ENCODE results near the gene PRUNE2.

Gene PRUNE2

GRCh38 chr9:76644647-76645250 lies 261.2 kb downstream of the PRUNE2 start:
- DNase-seq (ENCODE audit: low read depth) = no peak
- TF ChIP-seq, protein P1, sequence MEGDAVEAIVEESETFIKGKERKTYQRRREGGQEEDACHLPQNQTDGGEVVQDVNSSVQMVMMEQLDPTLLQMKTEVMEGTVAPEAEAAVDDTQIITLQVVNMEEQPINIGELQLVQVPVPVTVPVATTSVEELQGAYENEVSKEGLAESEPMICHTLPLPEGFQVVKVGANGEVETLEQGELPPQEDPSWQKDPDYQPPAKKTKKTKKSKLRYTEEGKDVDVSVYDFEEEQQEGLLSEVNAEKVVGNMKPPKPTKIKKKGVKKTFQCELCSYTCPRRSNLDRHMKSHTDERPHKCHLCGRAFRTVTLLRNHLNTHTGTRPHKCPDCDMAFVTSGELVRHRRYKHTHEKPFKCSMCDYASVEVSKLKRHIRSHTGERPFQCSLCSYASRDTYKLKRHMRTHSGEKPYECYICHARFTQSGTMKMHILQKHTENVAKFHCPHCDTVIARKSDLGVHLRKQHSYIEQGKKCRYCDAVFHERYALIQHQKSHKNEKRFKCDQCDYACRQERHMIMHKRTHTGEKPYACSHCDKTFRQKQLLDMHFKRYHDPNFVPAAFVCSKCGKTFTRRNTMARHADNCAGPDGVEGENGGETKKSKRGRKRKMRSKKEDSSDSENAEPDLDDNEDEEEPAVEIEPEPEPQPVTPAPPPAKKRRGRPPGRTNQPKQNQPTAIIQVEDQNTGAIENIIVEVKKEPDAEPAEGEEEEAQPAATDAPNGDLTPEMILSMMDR (conservative IDR thresholded peaks at IDR 0.05; ENCODE audit: control insufficient read depth, insufficient read depth, low read depth, low read length) = no peak
- H3K4me3 ChIP-seq (ENCODE audit: control insufficient read depth, low read depth, low read length) = no peak overlapping the region

DNA sequence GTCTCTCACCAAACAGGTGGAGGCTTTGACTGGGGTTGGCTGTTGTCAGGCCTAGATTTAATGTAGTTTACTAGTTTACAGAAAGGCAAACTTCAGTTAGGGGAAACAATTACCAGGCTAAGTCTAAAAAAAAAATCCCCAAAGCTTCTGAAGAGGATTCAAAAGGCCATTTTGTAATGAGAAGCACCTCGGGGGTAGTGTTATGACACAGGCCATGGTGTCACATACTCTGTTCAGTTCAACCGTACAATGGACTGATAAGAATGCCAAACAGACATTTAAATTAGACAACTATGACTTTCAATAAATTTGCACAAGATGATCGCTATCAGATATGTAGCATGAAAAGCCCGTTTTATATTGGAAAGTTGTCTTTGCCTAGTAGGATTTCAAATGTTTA lies 261.7 kb downstream of the PRUNE2 start:
- no peak for DNase-seq (ENCODE audit: low read depth)
- H3K4me3 ChIP-seq (ENCODE audit: control insufficient read depth, low read depth, low read length) = no peak overlapping the region
- TF ChIP-seq, protein P1 (conservative IDR thresholded peaks at IDR 0.05; ENCODE audit: control insufficient read depth, insufficient read depth, low read depth, low read length) = no peak

GRCh38 chr9:76643399-76644117 lies 262.4 kb downstream of the PRUNE2 start:
- no peak overlapping the region for H3K4me3 ChIP-seq (ENCODE audit: control insufficient read depth, low read depth, low read length)
- DNase-seq (ENCODE audit: low read depth) = no peak
- TF ChIP-seq, protein P1 (conservative IDR thresholded peaks at IDR 0.05; ENCODE audit: control insufficient read depth, insufficient read depth, low read depth, low read length) = no peak

GRCh38 chr9:76642701-76643209 lies 263.2 kb downstream of the PRUNE2 start:
- TF ChIP-seq, protein P1 (conservative IDR thresholded peaks at IDR 0.05; ENCODE audit: control insufficient read depth, insufficient read depth, low read depth, low read length) = no peak
- DNase-seq (ENCODE audit: low read depth) = no peak
- H3K4me3 ChIP-seq (ENCODE audit: control insufficient read depth, low read depth, low read length) = no peak overlapping the region

DNA sequence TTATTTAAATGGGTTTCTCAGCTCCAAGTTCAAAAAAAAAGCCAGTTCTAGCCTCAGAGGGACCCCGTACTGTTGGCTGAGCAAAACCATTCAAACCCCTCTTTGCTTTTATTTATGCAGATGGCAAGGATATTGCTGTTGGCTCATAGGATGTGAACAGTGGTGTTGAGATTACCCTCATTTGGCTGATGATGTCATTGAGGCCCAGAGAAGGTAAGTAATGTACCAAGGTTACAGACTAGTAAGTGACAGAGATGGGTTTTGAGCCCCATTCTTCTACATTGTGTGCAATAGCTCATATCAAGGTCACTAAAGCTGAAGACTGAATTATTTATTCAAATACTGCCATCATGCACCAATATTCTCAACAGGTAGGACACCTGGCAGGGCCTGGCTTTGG lies 263.8 kb downstream of the PRUNE2 start:
- DNase-seq (ENCODE audit: low read depth) = no peak
- TF ChIP-seq, protein P1 (conservative IDR thresholded peaks at IDR 0.05; ENCODE audit: control insufficient read depth, insufficient read depth, low read depth, low read length) = no peak
- no peak overlapping the region for H3K4me3 ChIP-seq (ENCODE audit: control insufficient read depth, low read depth, low read length)

GRCh38 chr9:76638001-76638400 lies 267.9 kb downstream of the PRUNE2 start:
- no peak for DNase-seq (ENCODE audit: low read depth)
- H3K4me3 ChIP-seq (ENCODE audit: control insufficient read depth, low read depth, low read length) = no peak overlapping the region
- TF ChIP-seq, protein P1 (conservative IDR thresholded peaks at IDR 0.05; ENCODE audit: control insufficient read depth, insufficient read depth, low read depth, low read length) = no peak

All from fibroblast of mammary gland (primary cell).